GM12878 (cell line): ENCODE measurements around the gene IL12B. TPM values are rescaled to one million over a fixed set of nuclear protein-coding genes. Genes with fewer than 3 reads are reported as not detected.

Experiments
- ATAC-seq: fragments of 200-7000 bp; cut with Tn5 transposase; 3 replicates; pipeline ENCODE4 v1.9.1; 2020; ENCODE audit warnings: mild to moderate bottlenecking, moderate library complexity
- BruUV-seq: library from RNA; stranded (reverse); fragments of 400-500 nt; replicated peaks from 2 replicates; lab custom pipeline; 2021; lab: Mats Ljungman, UMichigan
- CTCF ChIA-PET: fragments of 300-600 bp; sonication (Branson Sonifier 250); formaldehyde crosslinking; extraction: SDS; loops from one replicate; lab custom pipeline; 2021; ENCODE audit warnings: inconsistent platforms; lab: Yijun Ruan, JAX
- POLR2A ChIA-PET: fragments of 350-600 bp; formaldehyde crosslinking; extraction: SDS; loops from one replicate; lab custom pipeline; 2021; ENCODE audit warnings: inconsistent platforms; lab: Charles Lee
- RAD21 ChIA-PET: fragments of 300-600 bp; sonication (Branson Sonifier 250); formaldehyde crosslinking; loops from one replicate; lab custom pipeline; 2023; ENCODE audit warnings: antibody characterized with exemption; ENCODE audit not compliant: unreplicated experiment; lab: Charles Lee
- SMC1A ChIA-PET: fragments of 300-600 bp; sonication (Branson Sonifier 250); formaldehyde crosslinking; loops from one replicate; lab custom pipeline; 2023; ENCODE audit not compliant: unreplicated experiment, uncharacterized antibody; lab: Charles Lee
- DNase-seq: peaks from one replicate; pipeline ENCODE4 v3.0.0-alpha.2; 2011; ENCODE audit warnings: low read depth, low spot score
- FAIRE-seq: peaks from 3 replicates; lab custom pipeline; 2011; peaks lifted over from hg19 to GRCh38; lab: Jason Lieb, UNC
- H2AFZ ChIP-seq: 2 replicates; pipeline ENCODE4 v1.6.0; 2011; ENCODE audit warnings: low read depth, low read length, control low read depth; ENCODE audit not compliant: control insufficient read depth
- H3K27ac ChIP-seq: 2 replicates; pipeline ENCODE4 v1.5.1; 2011; ENCODE audit warnings: control low read depth; ENCODE audit not compliant: control insufficient read depth, insufficient read depth
- H3K27me3 ChIP-seq, 2 experiments: replicated peaks in 1 of 2; 2 replicates each; pipeline versions ENCODE4 v1.6.0 to v1.6.1; 2011; ENCODE audit warnings: low read length in 1 of 2; ENCODE audit not compliant: control insufficient read depth in 2 of 2, insufficient read depth in 2 of 2
- H3K36me3 ChIP-seq, 2 experiments: 2 replicates each; pipeline ENCODE4 v1.5.1; 2011; ENCODE audit warnings: low read length in 1 of 2; ENCODE audit not compliant: control insufficient read depth in 2 of 2, insufficient read depth in 2 of 2
- H3K4me1 ChIP-seq: 2 replicates; pipeline ENCODE4 v1.6.1; 2011; ENCODE audit warnings: mild to moderate bottlenecking, low read length, moderate library complexity, mixed read lengths; ENCODE audit not compliant: control insufficient read depth, insufficient read depth
- H3K4me2 ChIP-seq: 2 replicates; pipeline ENCODE4 v1.6.0; 2011; ENCODE audit warnings: control low read depth; ENCODE audit not compliant: control insufficient read depth, insufficient read depth
- H3K4me3 ChIP-seq: fragments of 200-600 bp; sonication (generic); 2 replicates; pipeline ENCODE4 v1.5.1; 2016
- H3K79me2 ChIP-seq: 2 replicates; pipeline ENCODE4 v1.6.0; 2011; ENCODE audit warnings: low read length; ENCODE audit not compliant: control insufficient read depth, insufficient read depth
- H3K9ac ChIP-seq: 2 replicates; pipeline ENCODE4 v1.8.0; 2011; ENCODE audit warnings: low read length, control low read depth, mixed read lengths; ENCODE audit not compliant: control insufficient read depth, insufficient read depth
- H3K9me3 ChIP-seq: replicated peaks from 3 replicates; pipeline ENCODE4 v1.5.1; 2011; ENCODE audit warnings: mild to moderate bottlenecking, low read length; ENCODE audit not compliant: control insufficient read depth, insufficient read depth
- H4K20me1 ChIP-seq: 2 replicates; pipeline ENCODE4 v1.6.0; 2011; ENCODE audit not compliant: control insufficient read depth, insufficient read depth
- ATF7 ChIP-seq: fragments of 450-650 bp; IDR thresholded peaks from 2 replicates; pipeline ENCODE4 v1.6.1; 2016; ENCODE audit warnings: low read depth, mild to moderate bottlenecking
- BMI1 ChIP-seq: fragments of 450-650 bp; IDR thresholded peaks from 2 replicates; pipeline ENCODE4 v1.6.1; 2016; ENCODE audit warnings: mild to moderate bottlenecking, moderate library complexity, borderline replicate concordance
- CBFB ChIP-seq: IDR thresholded peaks from 2 replicates; pipeline ENCODE4 v1.6.1; 2016; ENCODE audit warnings: antibody characterized with exemption, low read depth
- CEBPB ChIP-seq, 2 experiments: fragments of 150-350 bp in 1 of 2; IDR thresholded peaks; 2 replicates each; pipeline ENCODE4 v1.6.1; 2012 to 2014; ENCODE audit warnings: low read depth in 2 of 2, low read length in 2 of 2, borderline replicate concordance in 1 of 2, inconsistent platforms in 1 of 2
- ELK1 ChIP-seq: IDR thresholded peaks from 2 replicates; pipeline ENCODE4 v1.6.1; 2012; ENCODE audit warnings: low read depth, low read length, improper control_type of control experiment
- ETV6 ChIP-seq, 2 experiments: fragments of 450-650 bp in 1 of 2; IDR thresholded peaks in 1 of 2; conservative IDR thresholded peaks in 1 of 2; 2 replicates each; pipeline ENCODE4 v1.6.1; 2014; ENCODE audit warnings: antibody characterized with exemption in 1 of 2, borderline replicate concordance in 1 of 2, low read depth in 1 of 2, mild to moderate bottlenecking in 1 of 2, moderate library complexity in 1 of 2
- FOXK2 ChIP-seq: fragments of 450-650 bp; IDR thresholded peaks from 2 replicates; pipeline ENCODE4 v1.6.1; 2017; ENCODE audit warnings: mild to moderate bottlenecking, moderate library complexity
- HDGF ChIP-seq: fragments of 450-650 bp; IDR thresholded peaks from 2 replicates; pipeline ENCODE4 v1.6.1; 2016; ENCODE audit warnings: antibody characterized with exemption
- HSF1 ChIP-seq: fragments of 150-350 bp; IDR thresholded peaks from 2 replicates; pipeline ENCODE4 v1.6.1; 2014; ENCODE audit warnings: mild to moderate bottlenecking, low read depth, low read length
- MEF2B ChIP-seq: fragments of 450-650 bp; IDR thresholded peaks from 2 replicates; pipeline ENCODE4 v1.6.1; 2018; ENCODE audit warnings: mild to moderate bottlenecking, moderate library complexity; ENCODE audit not compliant: partially characterized antibody, poor library complexity, severe bottlenecking
- MTA3 ChIP-seq: IDR thresholded peaks from 2 replicates; pipeline ENCODE4 v1.6.1; 2012; ENCODE audit warnings: low read length, inconsistent platforms, borderline replicate concordance
- NFYB ChIP-seq: IDR thresholded peaks from 2 replicates; pipeline ENCODE4 v1.6.1; 2011; ENCODE audit warnings: low read depth, mild to moderate bottlenecking, low read length, improper control_type of control experiment, moderate library complexity; ENCODE audit not compliant: insufficient read depth
- POU2F2 ChIP-seq: IDR thresholded peaks from 3 replicates; pipeline ENCODE4 v1.6.1; 2011; ENCODE audit warnings: low read depth, mild to moderate bottlenecking, low read length, borderline replicate concordance
- RFX5 ChIP-seq: IDR thresholded peaks from 2 replicates; pipeline ENCODE4 v1.6.1; 2011; ENCODE audit warnings: low read depth, low read length, improper control_type of control experiment
- SKIL ChIP-seq: fragments of 450-650 bp; IDR thresholded peaks from 2 replicates; pipeline ENCODE4 v1.6.1; 2017; ENCODE audit warnings: mild to moderate bottlenecking, low read depth, inconsistent platforms; ENCODE audit not compliant: poor library complexity, severe bottlenecking
- ZNF622 ChIP-seq: fragments of 450-650 bp; IDR thresholded peaks from 2 replicates; pipeline ENCODE4 v1.6.1; 2017; ENCODE audit warnings: mild to moderate bottlenecking, inconsistent platforms
- WGBS: methylation state at CpG from one replicate; pipeline ENCODE4 v1.1.6; 2016; ENCODE audit warnings: low lambda C conversion rate; ENCODE audit not compliant: insufficient replicate concordance, insufficient coverage; ENCODE audit errors: missing lambda C conversion rate; 5-methylcytosine and 5-hydroxymethylcytosine counted together
- in situ Hi-C: fragments of 300-500 bp; cut with MboI; formaldehyde crosslinking; loops from 9 replicates; pipeline ENCODE4 v1.14.3; 2018; ENCODE audit warnings: mixed read lengths
- intact Hi-C: fragments of 100-400 bp; cut with micrococcal nuclease; formaldehyde crosslinking; loops from one replicate; pipeline ENCODE4 v1.14.2; 2022; ENCODE audit not compliant: unreplicated experiment
- polyA plus RNA-seq, 11 experiments: library from polyadenylated mRNA; depleted of rRNA in 4 of 11; unstranded in 6 of 11; stranded (reverse) in 5 of 11; fragments of >200 nt; fragmentation: Nextera tagmentation in 4 of 11; fragmentation: Illumina TruSeq in 1 of 11; extraction: Ambion mirVana in 4 of 11; extraction: Trizol in 1 of 11; gene quantifications; 1 replicate in 1 of 11; 2 replicates in 10 of 11; pipeline versions ENCODE4 v1.2.1 to v1.2.3, GENCODE V29; 2011 to 2016; ENCODE audit warnings: inconsistent platforms in 2 of 11, missing spikeins in 2 of 11, low read depth in 1 of 11
- total RNA-seq, 4 experiments: library from RNA; depleted of rRNA in 3 of 4; stranded (reverse); fragments of >200 nt in 3 of 4; fragmentation: Illumina TruSeq in 1 of 4; extraction: Trizol in 1 of 4; gene quantifications; 2 replicates each; pipeline versions ENCODE4 v1.2.1 to v1.2.3, GENCODE V29; 2013 to 2021

The IL12B gene
- total and polyA plus RNA-seq, 10 of the 15 experiments (the other 5 are each of a cell fraction or from before 2014, with no cell fraction given), result 0.15 to 0.72 (median 0.45) TPM

- no peak overlapping the region for H3K27ac ChIP-seq
- ATAC-seq (no peak), DNase-seq (no peak), FAIRE-seq (no peak)
- intact Hi-C loops (no loop called here), in situ Hi-C loops (no loop called here)
- no peaks in the 10 kb centered on the region for H3K4me1 ChIP-seq
- no peak for TF ChIP-seq CEBPB (IDR thresholded peaks at IDR 0.05; ENCODE audit: borderline replicate concordance in 1 of 2, low read depth in 2 of 2, low read length in 2 of 2)
- TF ChIP-seq MEF2B, result no peak
- no peak for TF ChIP-seq BMI1
- TF ChIP-seq HDGF, result no peak
- no peak for TF ChIP-seq NFYB
- no peak for TF ChIP-seq ZNF622
- TF ChIP-seq MTA3, result no peak
- TF ChIP-seq FOXK2, result no peak
- no peak for TF ChIP-seq ELK1
- no peak for TF ChIP-seq ETV6 (conservative IDR thresholded peaks at IDR 0.05 in 1 of 2, IDR thresholded peaks at IDR 0.05 in 1 of 2; ENCODE audit: borderline replicate concordance in 1 of 2, low read depth in 1 of 2)
- no peak for TF ChIP-seq ATF7
- TF ChIP-seq HSF1, result no peak
- TF ChIP-seq CBFB, result no peak
- no peak for TF ChIP-seq RFX5
- TF ChIP-seq SKIL, result no peak
- TF ChIP-seq POU2F2, result no peak
- no peak overlapping the region for H3K4me3 ChIP-seq
- 69% methylated on average over 5 of the region's 5 CpGs for WGBS
- H3K4me2 ChIP-seq, result no peak overlapping the region
- ChIA-PET POLR2A (no interaction called here), CTCF (interaction anchor here (0.6 to 1.4 kb wide), 4 partner anchors 8 to 697 kb away, joined by 3 to 4 read pairs (median 3); no protein-coding TSS in a partner anchor), RAD21 (no interaction called here), SMC1A (no interaction called here)
- H3K79me2 ChIP-seq, result no peaks in the 10 kb centered on the region
- BruUV-seq, result no TSS peak
- H4K20me1 ChIP-seq, result no peaks in the 10 kb centered on the region
- H3K36me3 ChIP-seq, result no peaks in the 10 kb centered on the region
- peaks cover 7% of the 10 kb centered on the region; the same call in 2 of the 3 replicates for H3K9me3 ChIP-seq
- H3K27me3 ChIP-seq, result no peaks in the 10 kb centered on the region
- no peak overlapping the region for H3K9ac ChIP-seq
- no peak overlapping the region for H2AFZ ChIP-seq
Observed at GRCh38 chr5:159294921-159295320, 35.4 kb downstream of the IL12B start.
